Duodenal mucosa (tissue), 2 donors: Measurements from ENCODE around the gene ZDHHC19.
"Not testable (repeated sequence)": the region's sequence is repeated elsewhere in the genome, so short reads cannot be mapped to it uniquely, and the experiment has no call there.

Source experiments
- H3K27ac ChIP-seq: one replicate; pipeline ENCODE4 v1.7.0; 2013; ENCODE audit warnings: low read depth, low read length
- H3K27me3 ChIP-seq, 2 donors: one replicate each; pipeline ENCODE4 v1.7.0; 2013; ENCODE audit warnings: low read length in 2 of 2, control low read depth in 1 of 2; ENCODE audit not compliant: insufficient read depth in 2 of 2, control insufficient read depth in 1 of 2
- H3K36me3 ChIP-seq, 2 donors: one replicate each; pipeline ENCODE4 v1.7.0; 2013; ENCODE audit warnings: low read length in 2 of 2, control low read depth in 1 of 2; ENCODE audit not compliant: insufficient read depth in 2 of 2, control insufficient read depth in 1 of 2
- H3K4me1 ChIP-seq, 2 donors: one replicate each; pipeline ENCODE4 v1.7.0; 2013; ENCODE audit warnings: low read length in 2 of 2, control low read depth in 1 of 2; ENCODE audit not compliant: insufficient read depth in 2 of 2, control insufficient read depth in 1 of 2
- H3K4me3 ChIP-seq, 2 donors: one replicate each; pipeline ENCODE4 v1.7.0; 2013; ENCODE audit warnings: low read length in 2 of 2, low read depth in 1 of 2
- H3K9ac ChIP-seq, 2 donors: one replicate each; pipeline ENCODE4 v1.7.0; 2013; ENCODE audit warnings: low read length in 2 of 2, low read depth in 1 of 2
- H3K9me3 ChIP-seq, 2 donors: one replicate each; pipeline ENCODE4 v1.7.0; 2013; ENCODE audit warnings: low read length in 2 of 2, control low read depth in 1 of 2; ENCODE audit not compliant: control insufficient read depth in 1 of 2

The ZDHHC19 gene

GRCh38 chr3:196192036-196192523 lies 19.1 kb downstream of the ZDHHC19 start:
- Histone ChIP-seq H3K4me1 (peaks cover 50 to 51% of the 10 kb centered on the region in 2 donors), H3K27me3 (no peaks in the 10 kb centered on the region), H3K36me3 (no peaks in the 10 kb centered on the region), H3K27ac (peak overlapping the region; percentile 79), H3K9ac (peak overlapping the region; percentile 40 to 54), H3K9me3 (no peaks in the 10 kb centered on the region), H3K4me3 (no peak overlapping the region)

- Histone ChIP-seq H3K9me3 (no peaks in the 10 kb centered on the region), H3K27ac (no peak overlapping the region), H3K9ac (no peak overlapping the region), H3K36me3 (no peaks in the 10 kb centered on the region), H3K4me1 (peaks cover 32 to 38% of the 10 kb centered on the region in 2 donors), H3K4me3 (no peak overlapping the region), H3K27me3 (no peaks in the 10 kb centered on the region)
These were observed 21.4 kb downstream of the ZDHHC19 start for GRCh38 chr3:196189566-196190347.

- H3K4me1 ChIP-seq = peaks cover 9 to 15% of the 10 kb centered on the region in 2 donors
- H3K9ac ChIP-seq = peak overlapping the region; percentile 36 to 66
- H3K27me3 ChIP-seq = no peaks in the 10 kb centered on the region
- no peaks in the 10 kb centered on the region for H3K9me3 ChIP-seq
- H3K36me3 ChIP-seq = no peaks in the 10 kb centered on the region
- no peak overlapping the region for H3K4me3 ChIP-seq
- H3K27ac ChIP-seq = no peak overlapping the region
These were observed 24.3 kb downstream of the ZDHHC19 start for GRCh38 chr3:196186651-196187573.

- no peak overlapping the region for H3K27ac ChIP-seq
These were observed 26.3 kb downstream of the ZDHHC19 start for GRCh38 chr3:196184881-196185280.

GRCh38 chr3:196184169-196184432 lies 27.1 kb downstream of the ZDHHC19 start:
- not testable (repeated sequence) for H3K36me3 ChIP-seq, H3K4me3 ChIP-seq, H3K27me3 ChIP-seq, H3K27ac ChIP-seq, H3K9ac ChIP-seq, H3K9me3 ChIP-seq
- H3K4me1 ChIP-seq = peaks cover 23 to 24% of the 10 kb centered on the region in 2 donors

More at GRCh38 chr3:196184881-196185280, 26.3 kb downstream of the ZDHHC19 start:
- Histone ChIP-seq H3K36me3 (no peaks in the 10 kb centered on the region), H3K27me3 (no peaks in the 10 kb centered on the region), H3K4me3 (no peak overlapping the region), H3K9me3 (no peaks in the 10 kb centered on the region), H3K9ac (no peak overlapping the region), H3K4me1 (peaks cover 15 to 17% of the 10 kb centered on the region in 2 donors)

- Histone ChIP-seq H3K4me1 (peaks cover 29 to 34% of the 10 kb centered on the region in 2 donors), H3K27me3 (no peaks in the 10 kb centered on the region), H3K9ac (no peak overlapping the region), H3K4me3 (no peak overlapping the region), H3K36me3 (no peaks in the 10 kb centered on the region), H3K9me3 (no peaks in the 10 kb centered on the region), H3K27ac (no peak overlapping the region)
These were observed 30.1 kb downstream of the ZDHHC19 start for GRCh38 chr3:196181127-196181546.

- Histone ChIP-seq H3K27ac (peak overlapping the region; percentile 62), H3K9ac (peak overlapping the region; percentile 45 to 60)
These were observed 30.9 kb downstream of the ZDHHC19 start for GRCh38 chr3:196180346-196180745.

GRCh38 chr3:196179380-196180308 lies 31.6 kb downstream of the ZDHHC19 start:
- peak overlapping the region; percentile 18 to 34 for H3K4me3 ChIP-seq

More at GRCh38 chr3:196180346-196180745, 30.9 kb downstream of the ZDHHC19 start:
- Histone ChIP-seq H3K36me3 (no peaks in the 10 kb centered on the region), H3K27me3 (no peaks in the 10 kb centered on the region), H3K9me3 (no peaks in the 10 kb centered on the region), H3K4me3 (peak overlapping the region in 1 of 2 donors; percentile 18), H3K4me1 (peaks cover 34 to 35% of the 10 kb centered on the region in 2 donors)

GRCh38 chr3:196178993-196179379 lies 32.2 kb downstream of the ZDHHC19 start:
- peak overlapping the region; percentile 62 for H3K27ac ChIP-seq

More at GRCh38 chr3:196179380-196180308, 31.6 kb downstream of the ZDHHC19 start:
- peak overlapping the region; percentile 45 to 60 for H3K9ac ChIP-seq
- no peaks in the 10 kb centered on the region for H3K36me3 ChIP-seq
- H3K27me3 ChIP-seq = no peaks in the 10 kb centered on the region
- H3K27ac ChIP-seq = peak overlapping the region; percentile 62
- peaks cover 34 to 35% of the 10 kb centered on the region in 2 donors for H3K4me1 ChIP-seq
- no peaks in the 10 kb centered on the region for H3K9me3 ChIP-seq

More at GRCh38 chr3:196178993-196179379, 32.2 kb downstream of the ZDHHC19 start:
- Histone ChIP-seq H3K9me3 (no peaks in the 10 kb centered on the region), H3K4me3 (peak overlapping the region in 1 of 2 donors; percentile 37), H3K4me1 (peaks cover 34 to 35% of the 10 kb centered on the region in 2 donors), H3K36me3 (no peaks in the 10 kb centered on the region), H3K9ac (peak overlapping the region in 1 of 2 donors; percentile 60), H3K27me3 (no peaks in the 10 kb centered on the region)
